HG03159 (cell line): ENCODE results near the gene LKAAEAR1.

Experiments
- ATAC-seq: cut with Tn5 transposase; IDR thresholded peaks from one replicate; pipeline ENCODE4 v1.9.1; 2021; ENCODE audit warnings: mild to moderate bottlenecking, moderate library complexity; ENCODE audit not compliant: unreplicated experiment

Gene LKAAEAR1

GRCh38 chr20:64111841-64112641, 27.8 kb upstream of the LKAAEAR1 start:
- ATAC-seq = no peak

- no peak for ATAC-seq
Measured at GRCh38 chr20:64110411-64111068, 26.3 kb upstream of the LKAAEAR1 start.

- ATAC-seq = no peak
Measured at GRCh38 chr20:64109831-64110391, 25.7 kb upstream of the LKAAEAR1 start.

GRCh38 chr20:64108731-64109681, 24.8 kb upstream of the LKAAEAR1 start:
- no peak for ATAC-seq

- no peak for ATAC-seq
Measured at GRCh38 chr20:64107736-64108457, 23.7 kb upstream of the LKAAEAR1 start.

- ATAC-seq = no peak
Measured at GRCh38 chr20:64106981-64107735, 23.0 kb upstream of the LKAAEAR1 start, which contains the start of gene NPBWR2. TSS of gene NPBWR2 (minus strand) at chr20:64107565. CDS start at chr20:64106831, 734 bp downstream.

- no peak for ATAC-seq
Measured at GRCh38 chr20:64106435-64106961, 22.3 kb upstream of the LKAAEAR1 start.

- ATAC-seq = no peak
Measured at GRCh38 chr20:64105846-64106434, 21.7 kb upstream of the LKAAEAR1 start.

GRCh38 chr20:64104667-64105451, 20.7 kb upstream of the LKAAEAR1 start:
- ATAC-seq = no peak

GRCh38 chr20:64103871-64104666, 19.9 kb upstream of the LKAAEAR1 start:
- no peak for ATAC-seq

GRCh38 chr20:64102647-64103354, 18.6 kb upstream of the LKAAEAR1 start:
- ATAC-seq = no peak

GRCh38 chr20:64101731-64102621, 17.8 kb upstream of the LKAAEAR1 start:
- ATAC-seq = no peak

- ATAC-seq = no peak
Measured at GRCh38 chr20:64100946-64101688, 16.9 kb upstream of the LKAAEAR1 start.

GRCh38 chr20:64100566-64100888, 16.3 kb upstream of the LKAAEAR1 start:
- no peak for ATAC-seq
